Smooth muscle cell (in vitro differentiated cells): ENCODE data around the gene IGFBP4. TPM values are rescaled to one million over a fixed set of nuclear protein-coding genes. Genes with fewer than 3 reads are reported as not detected.

Source experiments
- DNase-seq: peaks from one replicate; lab custom pipeline; 2025; ENCODE audit not compliant: unreplicated experiment; lab: John Stamatoyannopoulos, UW
- H2AFZ ChIP-seq: fragments of 200-600 bp; sonication (generic); 2 replicates; pipeline ENCODE4 v1.6.0; 2016; ENCODE audit warnings: antibody characterized with exemption, low read depth, mild to moderate bottlenecking
- H3F3A ChIP-seq: fragments of 200-600 bp; sonication (generic); 2 replicates; pipeline ENCODE4 v1.6.0; 2017; ENCODE audit warnings: antibody characterized with exemption, low read depth
- H3K27ac ChIP-seq: fragments of 200-600 bp; sonication (generic); 2 replicates; pipeline ENCODE4 v1.5.1; 2016; ENCODE audit warnings: low read depth, mild to moderate bottlenecking
- H3K27me3 ChIP-seq: fragments of 200-600 bp; sonication (generic); 2 replicates; pipeline ENCODE4 v1.6.1; 2016; ENCODE audit warnings: low read depth, mild to moderate bottlenecking
- H3K36me3 ChIP-seq: fragments of 200-600 bp; sonication (generic); 2 replicates; pipeline ENCODE4 v1.5.1; 2016; ENCODE audit warnings: low read depth
- H3K4me1 ChIP-seq: fragments of 200-600 bp; sonication (generic); 2 replicates; pipeline ENCODE4 v1.5.1; 2016; ENCODE audit warnings: low read depth
- H3K4me2 ChIP-seq: fragments of 200-600 bp; sonication (generic); 2 replicates; pipeline ENCODE4 v1.6.0; 2016; ENCODE audit warnings: mild to moderate bottlenecking
- H3K4me3 ChIP-seq: fragments of 200-600 bp; sonication (generic); 2 replicates; pipeline ENCODE4 v1.5.1; 2016; ENCODE audit warnings: mild to moderate bottlenecking
- H3K79me2 ChIP-seq: fragments of 200-600 bp; sonication (generic); 2 replicates; pipeline ENCODE4 v1.6.0; 2016; ENCODE audit warnings: low read depth, mild to moderate bottlenecking
- H3K9ac ChIP-seq: fragments of 200-600 bp; sonication (generic); 2 replicates; pipeline ENCODE4 v1.6.0; 2016; ENCODE audit warnings: low read depth
- H3K9me3 ChIP-seq: fragments of 200-600 bp; sonication (generic); replicated peaks from 2 replicates; pipeline ENCODE4 v1.5.1; 2016; ENCODE audit warnings: low read depth
- H4K20me1 ChIP-seq: fragments of 200-600 bp; sonication (generic); 2 replicates; pipeline ENCODE4 v1.6.0; 2016; ENCODE audit warnings: low read depth
- WGBS: methylation state at CpG from one replicate; pipeline ENCODE4 v1.1.7; 2016; ENCODE audit warnings: low lambda C conversion rate; 5-methylcytosine and 5-hydroxymethylcytosine counted together
- polyA plus RNA-seq: library from polyadenylated mRNA; unstranded; fragments of >200 nt; fragmentation: Nextera tagmentation; extraction: Ambion mirVana; gene quantifications from 2 replicates; pipeline ENCODE4 v1.2.1, GENCODE V29; 2016
- total RNA-seq: library from RNA; depleted of rRNA; stranded (reverse); fragments of >200 nt; gene quantifications from 2 replicates; pipeline ENCODE4 v1.2.3, GENCODE V29; 2014
- TF ChIP-seq, protein P1 (sequence below): fragments of 200-600 bp; sonication (generic); IDR thresholded peaks from 2 replicates; pipeline ENCODE4 v1.5.1; 2017; ENCODE audit warnings: borderline replicate concordance, mild to moderate bottlenecking, antibody characterized with exemption; ENCODE audit not compliant: insufficient read depth, poor library complexity, severe bottlenecking

IGFBP4 gene
- total and polyA plus RNA-seq, 2 experiments from 2014 or later: 91.0 to 305 TPM

GRCh38 chr17:40485851-40486521, 42.7 kb downstream of the IGFBP4 start:
- Histone ChIP-seq H4K20me1 (no peaks in the 10 kb centered on the region), H3K27ac (peak overlapping the region; percentile 89), H3K4me1 (peaks cover 13% of the 10 kb centered on the region), H3K27me3 (no peaks in the 10 kb centered on the region), H3K9me3 (no peaks in the 10 kb centered on the region), H3K9ac (peak overlapping the region; percentile 77), H3K79me2 (no peaks in the 10 kb centered on the region), H3K4me3 (no peak overlapping the region), H3F3A (peaks cover 10% of the 10 kb centered on the region), H2AFZ (no peak overlapping the region), H3K36me3 (no peaks in the 10 kb centered on the region), H3K4me2 (peak overlapping the region; percentile 74)
- TF ChIP-seq, protein P1, sequence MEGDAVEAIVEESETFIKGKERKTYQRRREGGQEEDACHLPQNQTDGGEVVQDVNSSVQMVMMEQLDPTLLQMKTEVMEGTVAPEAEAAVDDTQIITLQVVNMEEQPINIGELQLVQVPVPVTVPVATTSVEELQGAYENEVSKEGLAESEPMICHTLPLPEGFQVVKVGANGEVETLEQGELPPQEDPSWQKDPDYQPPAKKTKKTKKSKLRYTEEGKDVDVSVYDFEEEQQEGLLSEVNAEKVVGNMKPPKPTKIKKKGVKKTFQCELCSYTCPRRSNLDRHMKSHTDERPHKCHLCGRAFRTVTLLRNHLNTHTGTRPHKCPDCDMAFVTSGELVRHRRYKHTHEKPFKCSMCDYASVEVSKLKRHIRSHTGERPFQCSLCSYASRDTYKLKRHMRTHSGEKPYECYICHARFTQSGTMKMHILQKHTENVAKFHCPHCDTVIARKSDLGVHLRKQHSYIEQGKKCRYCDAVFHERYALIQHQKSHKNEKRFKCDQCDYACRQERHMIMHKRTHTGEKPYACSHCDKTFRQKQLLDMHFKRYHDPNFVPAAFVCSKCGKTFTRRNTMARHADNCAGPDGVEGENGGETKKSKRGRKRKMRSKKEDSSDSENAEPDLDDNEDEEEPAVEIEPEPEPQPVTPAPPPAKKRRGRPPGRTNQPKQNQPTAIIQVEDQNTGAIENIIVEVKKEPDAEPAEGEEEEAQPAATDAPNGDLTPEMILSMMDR: no peak
- WGBS: 9% methylated on average over 17 of the region's 17 CpGs
- DNase-seq: peak; percentile 12

GRCh38 chr17:40486522-40487370, 43.5 kb downstream of the IGFBP4 start:
- no peaks in the 10 kb centered on the region for H3K79me2 ChIP-seq
- peaks cover 13% of the 10 kb centered on the region for H3K4me1 ChIP-seq
- peak overlapping the region; percentile 77 for H3K9ac ChIP-seq
- no peak overlapping the region for H3K4me3 ChIP-seq
- no peaks in the 10 kb centered on the region for H3K9me3 ChIP-seq
- no peaks in the 10 kb centered on the region for H3K27me3 ChIP-seq
- peaks cover 10% of the 10 kb centered on the region for H3F3A ChIP-seq
- no peak overlapping the region for H2AFZ ChIP-seq
- H3K4me2 ChIP-seq: peak overlapping the region; percentile 74
- H3K36me3 ChIP-seq: no peaks in the 10 kb centered on the region
- no peaks in the 10 kb centered on the region for H4K20me1 ChIP-seq
- peak overlapping the region; percentile 89 for H3K27ac ChIP-seq
- 82% methylated on average over 12 of the region's 12 CpGs for WGBS
- no peak for DNase-seq
- TF ChIP-seq, protein P1: no peak

DNA sequence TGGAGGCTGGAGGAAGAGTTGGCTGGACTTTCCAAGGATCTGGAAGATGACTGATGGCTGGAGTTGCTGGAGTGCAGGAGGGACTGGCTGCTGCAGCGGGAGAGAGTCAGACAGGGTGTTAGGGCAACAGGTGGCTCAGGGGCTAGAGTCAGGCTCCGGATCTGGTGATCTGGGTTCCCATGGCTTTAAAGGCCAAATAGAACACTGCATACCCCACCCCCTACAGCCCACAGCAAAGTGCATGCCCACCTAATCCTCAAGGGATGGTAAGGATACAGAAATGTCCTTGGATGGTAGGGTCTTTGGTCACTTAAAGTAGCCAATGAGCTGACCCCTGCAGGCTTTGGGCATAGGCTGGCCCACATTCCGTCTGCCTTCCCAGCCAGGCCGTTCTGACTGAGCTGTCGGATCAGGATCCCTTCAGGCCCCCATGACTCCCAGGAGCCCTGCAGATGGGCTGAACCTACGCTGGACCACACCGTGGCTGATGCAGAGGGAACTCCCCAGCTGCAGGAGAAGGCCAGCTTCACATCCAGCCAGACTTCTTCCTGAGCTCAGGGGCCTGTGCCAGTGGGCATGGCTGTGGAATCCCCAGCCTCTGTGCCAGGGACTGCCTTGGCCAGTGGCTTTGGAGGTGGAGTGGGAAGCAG, 44.2 kb downstream of the IGFBP4 start:
- H3K9me3 ChIP-seq: no peaks in the 10 kb centered on the region
- H3K79me2 ChIP-seq: no peaks in the 10 kb centered on the region
- TF ChIP-seq, protein P1: no peak
- no peak for DNase-seq
- peaks cover 13% of the 10 kb centered on the region for H3K4me1 ChIP-seq
- no peaks in the 10 kb centered on the region for H3K36me3 ChIP-seq
- H3F3A ChIP-seq: peaks cover 10% of the 10 kb centered on the region
- H3K27me3 ChIP-seq: no peaks in the 10 kb centered on the region
- H3K9ac ChIP-seq: no peak overlapping the region
- H3K27ac ChIP-seq: no peak overlapping the region
- H4K20me1 ChIP-seq: no peaks in the 10 kb centered on the region
- H3K4me3 ChIP-seq: no peak overlapping the region
- 87% methylated on average over 7 of the region's 7 CpGs for WGBS
- no peak overlapping the region for H3K4me2 ChIP-seq
- H2AFZ ChIP-seq: no peak overlapping the region
